ENCODE measurements around the gene ECE1.

ECE1 gene

GRCh38 chr1:21259316-21260076 is 30.8 kb downstream of the ECE1 start:
- peaks cover 50% of the 10 kb centered on the region for H3K36me3 ChIP-seq (replicated peaks)
- H3K4me3 ChIP-seq (ENCODE audit: low read depth, low read length): no peak overlapping the region
- DNase-seq: no peak
- H3K27me3 ChIP-seq (replicated peaks): no peaks in the 10 kb centered on the region
- in situ Hi-C loops (cut with HindIII; ENCODE audit: low pct_ligation_motif_present, low sequenced_read_pairs): loop anchor here (5.0 kb wide), 1 partner anchor 78 kb away; no protein-coding TSS in a partner anchor
- TF ChIP-seq CTCF (IDR thresholded peaks at IDR 0.05; ENCODE audit: low read depth, low read length, missing control alignments): no peak
- H3K27ac ChIP-seq: no peak overlapping the region

- no peak overlapping the region for H3K27ac ChIP-seq
These were observed 31.7 kb downstream of the ECE1 start for GRCh38 chr1:21258331-21259134.

GRCh38 chr1:21257431-21258135 is 32.7 kb downstream of the ECE1 start:
- in situ Hi-C loops (cut with HindIII; ENCODE audit: low pct_ligation_motif_present, low sequenced_read_pairs): no loop called here
- Histone ChIP-seq H3K36me3 (replicated peaks) (peaks cover 56% of the 10 kb centered on the region), H3K4me3 (ENCODE audit: low read depth, low read length) (no peak overlapping the region), H3K27ac (no peak overlapping the region), H3K27me3 (replicated peaks) (no peaks in the 10 kb centered on the region)
- no peak for TF ChIP-seq CTCF (IDR thresholded peaks at IDR 0.05; ENCODE audit: low read depth, low read length, missing control alignments)
- no peak for DNase-seq

More at GRCh38 chr1:21258331-21259134, 31.7 kb downstream of the ECE1 start:
- no peak for TF ChIP-seq CTCF (IDR thresholded peaks at IDR 0.05; ENCODE audit: low read depth, low read length, missing control alignments)
- Histone ChIP-seq H3K36me3 (replicated peaks) (peaks cover 55% of the 10 kb centered on the region), H3K27me3 (replicated peaks) (no peaks in the 10 kb centered on the region), H3K4me3 (ENCODE audit: low read depth, low read length) (no peak overlapping the region)
- DNase-seq: no peak
- in situ Hi-C loops (cut with HindIII; ENCODE audit: low pct_ligation_motif_present, low sequenced_read_pairs): no loop called here

GRCh38 chr1:21256776-21257175 is 33.5 kb downstream of the ECE1 start:
- H3K4me3 ChIP-seq (ENCODE audit: low read depth, low read length): no peak overlapping the region
- DNase-seq: no peak
- H3K27me3 ChIP-seq (replicated peaks): no peaks in the 10 kb centered on the region
- peaks cover 59% of the 10 kb centered on the region for H3K36me3 ChIP-seq (replicated peaks)
- no peak overlapping the region for H3K27ac ChIP-seq
- in situ Hi-C loops (cut with HindIII; ENCODE audit: low pct_ligation_motif_present, low sequenced_read_pairs): no loop called here
- no peak for TF ChIP-seq CTCF (IDR thresholded peaks at IDR 0.05; ENCODE audit: low read depth, low read length, missing control alignments)

GRCh38 chr1:21255943-21256320 is 34.3 kb downstream of the ECE1 start:
- in situ Hi-C loops (cut with HindIII; ENCODE audit: low pct_ligation_motif_present, low sequenced_read_pairs): no loop called here
- no peak for TF ChIP-seq CTCF (IDR thresholded peaks at IDR 0.05; ENCODE audit: low read depth, low read length, missing control alignments)
- Histone ChIP-seq H3K36me3 (replicated peaks) (peaks cover 68% of the 10 kb centered on the region), H3K27me3 (replicated peaks) (no peaks in the 10 kb centered on the region), H3K27ac (no peak overlapping the region), H3K4me3 (ENCODE audit: low read depth, low read length) (no peak overlapping the region)
- no peak for DNase-seq

All from brain microvascular endothelial cell (primary cell).